HUES64 (cell line): ENCODE measurements around the gene LDB1.

Experiments
- H3K27ac ChIP-seq: 2 replicates; pipeline ENCODE4 v1.7.0; 2013; ENCODE audit warnings: low read depth, low read length, inconsistent platforms
- H3K27me3 ChIP-seq: 2 replicates; pipeline ENCODE4 v1.6.1; 2013; ENCODE audit warnings: mild to moderate bottlenecking, low read length; ENCODE audit not compliant: insufficient read depth
- H3K36me3 ChIP-seq: 2 replicates; pipeline ENCODE4 v1.6.1; 2013; ENCODE audit warnings: mild to moderate bottlenecking, low read length; ENCODE audit not compliant: insufficient read depth
- H3K4me1 ChIP-seq: 2 replicates; pipeline ENCODE4 v1.6.1; 2013; ENCODE audit warnings: mild to moderate bottlenecking, low read length, moderate library complexity; ENCODE audit not compliant: insufficient read depth
- H3K4me3 ChIP-seq: 2 replicates; pipeline ENCODE4 v1.5.1; 2013; ENCODE audit warnings: mild to moderate bottlenecking, low read length, moderate library complexity
- H3K9ac ChIP-seq: 2 replicates; pipeline ENCODE4 v1.6.1; 2013; ENCODE audit warnings: mild to moderate bottlenecking, low read depth, low read length
- H3K9me3 ChIP-seq: 2 replicates; pipeline ENCODE4 v1.6.1; 2013; ENCODE audit warnings: low read depth, low read length; ENCODE audit not compliant: insufficient read depth
- WGBS: fragments of 150-250, 120-280 bp; methylation state at CpG from one replicate; pipeline ENCODE4 v1.1.7; 2013; ENCODE audit warnings: missing lambda C conversion rate; 5-methylcytosine and 5-hydroxymethylcytosine counted together

The LDB1 gene

GRCh38 chr10:102133373-102134195, 13.4 kb upstream of the LDB1 start:
- under 1% methylated on average over 46 of the region's 48 CpGs for WGBS

GRCh38 chr10:102132563-102133372, 12.6 kb upstream of the LDB1 start, which contains the start of gene PPRC1:
PPRC1 (plus strand) TSS chr10:102133040; CDS start chr10:102133069, 29 bp downstream.
- H3K9ac ChIP-seq, result peak within 1 kb of the TSS; percentile 93
- H3K36me3 ChIP-seq, result peaks cover 6% of the 10 kb centered on the region
- H3K27ac ChIP-seq, result peak within 1 kb of the TSS; percentile 87
- H3K4me3 ChIP-seq, result peak within 1 kb of the TSS; percentile 96
- peaks cover 19% of the 10 kb centered on the region; the same call in 1 of the 2 replicates for H3K4me1 ChIP-seq
- under 1% methylated on average over 64 of the region's 64 CpGs for WGBS
- H3K9me3 ChIP-seq, result no peaks in the 10 kb centered on the region
- H3K27me3 ChIP-seq, result no peaks in the 10 kb centered on the region

More at GRCh38 chr10:102133373-102134195, 13.4 kb upstream of the LDB1 start:
- Histone ChIP-seq H3K9ac (peak overlapping the region; percentile 93), H3K9me3 (no peaks in the 10 kb centered on the region), H3K36me3 (peaks cover 14% of the 10 kb centered on the region), H3K27ac (peak overlapping the region; percentile 87), H3K4me1 (peaks cover 19% of the 10 kb centered on the region; the same call in 1 of the 2 replicates), H3K4me3 (peak overlapping the region; percentile 96), H3K27me3 (no peaks in the 10 kb centered on the region)

GRCh38 chr10:102132193-102132562, 12.0 kb upstream of the LDB1 start:
- WGBS, result 34% methylated on average over 8 of the region's 8 CpGs
- no peaks in the 10 kb centered on the region for H3K27me3 ChIP-seq
- peak overlapping the region; percentile 2; the same call in 1 of the 2 replicates for H3K27ac ChIP-seq
- H3K9ac ChIP-seq, result no peak overlapping the region
- no peaks in the 10 kb centered on the region for H3K36me3 ChIP-seq
- peaks cover 19% of the 10 kb centered on the region; the same call in 1 of the 2 replicates for H3K4me1 ChIP-seq
- peak overlapping the region; percentile 96 for H3K4me3 ChIP-seq
- no peaks in the 10 kb centered on the region for H3K9me3 ChIP-seq

- H3K9ac ChIP-seq, result no peak overlapping the region
- no peak overlapping the region for H3K4me3 ChIP-seq
- no peaks in the 10 kb centered on the region for H3K27me3 ChIP-seq
- 97% methylated on average over 3 of the region's 8 CpGs for WGBS
- H3K4me1 ChIP-seq, result peaks cover 19% of the 10 kb centered on the region; the same call in 1 of the 2 replicates
- H3K27ac ChIP-seq, result no peak overlapping the region; the same call in 1 of the 2 replicates
- no peaks in the 10 kb centered on the region for H3K9me3 ChIP-seq
- H3K36me3 ChIP-seq, result no peaks in the 10 kb centered on the region
These were observed 11.4 kb upstream of the LDB1 start for GRCh38 chr10:102131286-102132170.

DNA sequence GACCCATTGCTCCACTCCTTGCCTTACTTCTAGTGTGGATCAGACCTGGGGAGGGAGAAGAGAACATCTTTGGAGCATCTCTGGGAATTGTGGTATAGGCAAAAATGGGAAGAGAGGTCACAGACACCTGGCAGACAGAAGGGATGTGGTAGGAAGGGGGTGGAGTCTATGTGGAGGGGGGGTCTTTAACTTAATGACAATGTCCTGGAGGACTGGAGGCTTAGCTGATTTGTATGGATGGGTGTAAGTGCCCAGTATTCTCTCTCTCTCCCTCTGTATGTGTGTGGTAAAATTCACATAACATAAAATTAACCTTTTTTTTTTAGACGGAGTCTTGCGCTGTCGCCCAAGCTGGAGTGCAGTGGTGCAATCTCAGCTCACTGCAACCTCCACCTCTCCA, 3.1 kb upstream of the LDB1 start:
- Histone ChIP-seq H3K4me1 (peaks cover 24% of the 10 kb centered on the region), H3K27ac (no peak overlapping the region), H3K27me3 (no peaks in the 10 kb centered on the region), H3K9me3 (no peaks in the 10 kb centered on the region), H3K9ac (no peak overlapping the region), H3K36me3 (no peaks in the 10 kb centered on the region), H3K4me3 (no peak overlapping the region)
- WGBS, result 98% methylated on average over 3 of the region's 3 CpGs

- H3K4me3 ChIP-seq, result peak overlapping the region; percentile 84; the same call in 1 of the 2 replicates
- H3K27me3 ChIP-seq, result no peaks in the 10 kb centered on the region
- peaks cover 32% of the 10 kb centered on the region for H3K4me1 ChIP-seq
- H3K36me3 ChIP-seq, result no peaks in the 10 kb centered on the region
- peak overlapping the region; percentile 80 for H3K9ac ChIP-seq
- H3K27ac ChIP-seq, result peak overlapping the region; percentile 96
- H3K9me3 ChIP-seq, result no peaks in the 10 kb centered on the region
- WGBS, result 90% methylated on average over 1 of the region's 1 CpG
These were observed 2.3 kb upstream of the LDB1 start for GRCh38 chr10:102122450-102122849.

DNA sequence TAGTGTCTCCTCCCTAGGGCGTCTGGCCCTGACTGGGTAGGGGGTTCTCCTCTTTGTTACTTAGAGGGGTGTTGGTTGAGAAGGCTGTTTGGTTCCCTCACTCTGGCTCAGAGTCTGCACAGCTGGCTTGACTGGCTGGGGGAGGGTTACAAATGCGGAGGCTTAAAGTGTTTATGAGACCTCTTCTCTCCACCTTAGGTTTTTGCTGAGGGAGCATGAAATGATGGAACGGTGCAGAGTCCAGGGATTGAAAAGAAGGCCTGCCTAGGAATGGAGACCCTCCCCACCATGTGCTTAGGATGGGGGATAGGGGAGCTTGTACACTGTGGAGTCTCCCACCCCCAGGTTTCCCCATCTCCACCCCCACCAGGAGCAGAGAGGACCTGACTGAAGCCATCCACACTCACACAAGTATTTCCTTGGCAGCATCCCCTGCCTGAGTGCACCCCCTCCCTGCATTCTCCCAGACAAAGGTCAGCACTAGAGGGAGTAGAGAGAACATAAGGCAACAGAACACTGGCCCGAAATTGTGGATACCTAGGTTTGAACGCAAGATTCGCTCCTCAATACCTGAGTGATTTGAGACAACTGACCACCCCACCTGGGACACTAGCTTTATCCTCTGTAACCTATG, 1.7 kb upstream of the LDB1 start:
- H3K27ac ChIP-seq, result peak overlapping the region; percentile 96
- H3K4me3 ChIP-seq, result peak overlapping the region; percentile 84
- WGBS, result 32% methylated on average over 4 of the region's 6 CpGs
- no peaks in the 10 kb centered on the region for H3K36me3 ChIP-seq
- H3K4me1 ChIP-seq, result peaks cover 38% of the 10 kb centered on the region
- peak overlapping the region; percentile 80 for H3K9ac ChIP-seq
- H3K9me3 ChIP-seq, result no peaks in the 10 kb centered on the region
- H3K27me3 ChIP-seq, result no peaks in the 10 kb centered on the region

DNA sequence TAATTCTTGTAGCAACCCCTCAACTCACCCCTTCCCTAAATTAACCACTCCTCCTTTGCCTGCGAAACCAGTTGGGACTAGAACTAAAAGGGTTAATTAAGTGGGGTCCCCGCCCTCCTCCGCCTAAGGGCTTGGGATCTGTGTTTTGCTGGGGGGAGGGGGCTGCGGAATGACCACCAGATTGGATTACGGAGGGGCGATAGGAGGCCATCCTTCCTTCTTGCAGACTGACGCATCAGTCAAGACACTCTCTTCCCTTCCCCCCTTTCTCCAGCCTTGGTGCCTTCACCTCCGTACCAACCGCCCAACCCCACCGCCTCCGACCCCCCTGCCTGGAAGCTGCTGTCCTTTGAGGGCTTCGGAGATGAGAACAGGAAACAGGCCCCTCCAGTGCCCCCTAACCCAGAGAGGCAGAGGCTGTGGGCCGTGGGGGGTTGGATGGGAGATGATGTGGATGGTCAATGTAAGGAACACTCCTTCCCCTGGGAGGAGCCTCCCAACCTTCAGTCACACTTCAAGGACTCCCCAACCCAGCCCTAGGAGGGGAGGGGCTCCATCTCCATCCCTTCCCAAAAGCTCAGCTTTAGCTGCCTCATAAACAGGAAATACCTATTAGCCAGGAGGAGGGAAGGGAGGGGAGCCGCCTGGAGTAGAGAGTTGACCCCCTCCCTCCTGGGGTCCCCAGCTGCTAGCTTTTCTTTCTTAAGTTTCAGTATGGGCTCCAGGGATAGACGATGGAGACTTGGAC, 997 bp upstream of the LDB1 start:
- Histone ChIP-seq H3K9ac (peak overlapping the region; percentile 80), H3K4me3 (peak overlapping the region; percentile 84), H3K36me3 (no peaks in the 10 kb centered on the region), H3K4me1 (peaks cover 44% of the 10 kb centered on the region), H3K9me3 (no peaks in the 10 kb centered on the region), H3K27me3 (no peaks in the 10 kb centered on the region), H3K27ac (peak overlapping the region; percentile 96)
- WGBS, result 1% methylated on average over 12 of the region's 15 CpGs

DNA sequence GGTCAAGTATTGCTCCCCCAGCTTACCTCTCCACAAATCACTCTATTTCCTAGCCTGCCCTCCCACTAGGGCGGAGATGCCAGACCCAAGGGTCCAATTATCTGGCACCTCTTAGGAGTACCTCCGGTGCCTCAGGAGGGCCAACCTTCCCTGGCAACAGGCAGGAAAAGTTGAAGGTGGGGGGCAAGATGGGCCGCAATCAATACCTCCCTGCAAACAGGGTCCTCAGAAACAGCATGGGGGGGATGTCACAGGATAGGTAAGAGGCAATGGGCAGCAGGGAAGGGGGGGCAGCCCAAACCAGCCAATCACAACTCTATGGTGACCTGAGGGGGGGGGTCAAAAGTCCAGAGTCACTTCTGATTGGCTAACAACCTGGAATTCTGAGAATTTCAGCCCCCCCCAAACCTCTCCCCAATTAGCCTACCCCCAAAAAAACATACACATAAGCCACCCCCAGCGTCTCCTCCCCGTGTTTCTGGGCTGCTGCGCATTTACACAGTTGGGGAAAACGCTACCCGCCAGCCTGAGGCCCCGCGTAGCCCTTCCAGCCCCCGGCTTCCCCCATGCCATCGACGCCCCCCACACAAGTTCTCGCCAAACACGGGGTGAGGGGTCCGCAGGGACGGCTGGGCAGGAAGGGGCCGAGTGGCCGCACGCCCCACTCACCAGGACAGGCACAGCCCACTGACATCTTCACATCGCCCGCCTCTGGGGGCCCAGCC, 589 bp downstream of the LDB1 start:
- Histone ChIP-seq H3K4me3 (peak overlapping the region; percentile 84), H3K27me3 (no peaks in the 10 kb centered on the region), H3K9me3 (no peaks in the 10 kb centered on the region), H3K4me1 (peaks cover 54% of the 10 kb centered on the region), H3K9ac (peak overlapping the region; percentile 80), H3K27ac (peak overlapping the region; percentile 96; the same call in 1 of the 2 replicates), H3K36me3 (no peaks in the 10 kb centered on the region)
- under 1% methylated on average over 22 of the region's 22 CpGs for WGBS
